HepG2 (cell line): ENCODE measurements around the gene NOL4L. TPM values are rescaled to one million over a fixed set of nuclear protein-coding genes. Genes with fewer than 3 reads are reported as not detected.

Experiments
- FOXC1 ChIP-seq: sonication (generic); formaldehyde crosslinking; IDR thresholded peaks from 2 replicates; pipeline ENCODE4 v1.8.0; 2022; ENCODE audit warnings: mild to moderate bottlenecking, missing genetic modification reagents, borderline replicate concordance
- MEIS1 ChIP-seq: sonication (generic); formaldehyde crosslinking; IDR thresholded peaks from 2 replicates; pipeline ENCODE4 v1.9.0; 2021; ENCODE audit warnings: mild to moderate bottlenecking, missing genetic modification reagents, moderate library complexity, borderline replicate concordance
- NCOA1 ChIP-seq: sonication (generic); formaldehyde crosslinking; IDR thresholded peaks from 2 replicates; pipeline ENCODE4 v1.9.0; 2021; ENCODE audit warnings: missing genetic modification reagents
- ZNF10 ChIP-seq: sonication (generic); formaldehyde crosslinking; IDR thresholded peaks from 2 replicates; pipeline ENCODE4 v1.4.0; 2020; ENCODE audit warnings: mild to moderate bottlenecking, low read depth, missing genetic modification reagents, borderline replicate concordance
- ZNF703 ChIP-seq: sonication (generic); formaldehyde crosslinking; IDR thresholded peaks from 2 replicates; pipeline ENCODE4 v1.5.1; 2020; ENCODE audit warnings: missing genetic modification reagents, mild to moderate bottlenecking, moderate library complexity, borderline replicate concordance
- ZNF781 ChIP-seq: sonication (generic); formaldehyde crosslinking; IDR thresholded peaks from 2 replicates; pipeline ENCODE4 v1.5.1; 2020; ENCODE audit warnings: borderline replicate concordance, mild to moderate bottlenecking, missing genetic modification reagents; ENCODE audit errors: not compliant biosample characterization
- polyA plus RNA-seq, 8 experiments: library from polyadenylated mRNA; depleted of rRNA in 3 of 8; stranded (reverse) in 7 of 8; unstranded in 1 of 8; fragments of >200 nt; fragmentation: Illumina TruSeq in 4 of 8; extraction: Trizol in 4 of 8; gene quantifications; 2 replicates each; pipeline versions ENCODE4 v1.2.1 to v1.2.3, GENCODE V29; 2011 to 2016; ENCODE audit warnings: low read depth in 4 of 8, missing spikeins in 1 of 8, mixed read lengths in 1 of 8; ENCODE audit not compliant: insufficient read depth in 1 of 8
- total RNA-seq, 5 experiments: library from RNA; depleted of rRNA; stranded (reverse); fragments of >200 nt; fragmentation: Illumina TruSeq; extraction: Trizol; gene quantifications; 2 replicates each; pipeline ENCODE4 v1.2.3, GENCODE V29; 2016; ENCODE audit warnings: low read depth in 1 of 5
- TF ChIP-seq, protein P1 (sequence below): sonication (generic); formaldehyde crosslinking; IDR thresholded peaks from 2 replicates; pipeline ENCODE4 v1.4.0; 2020; ENCODE audit warnings: missing genetic modification reagents
- TF ChIP-seq, protein P2 (sequence below): IDR thresholded peaks from 2 replicates; pipeline ENCODE4 v1.6.1; 2012; ENCODE audit warnings: low read depth, low read length, improper control_type of control experiment
- TF ChIP-seq, protein P3 (sequence below): sonication (generic); formaldehyde crosslinking; IDR thresholded peaks from 2 replicates; pipeline ENCODE4 v1.8.1; 2023; ENCODE audit warnings: mild to moderate bottlenecking, moderate library complexity, missing genetic modification reagents
- TF ChIP-seq, protein P4 (sequence below): sonication (generic); formaldehyde crosslinking; IDR thresholded peaks from 2 replicates; pipeline ENCODE4 v1.4.0; 2020; ENCODE audit warnings: mild to moderate bottlenecking, missing genetic modification reagents
- TF ChIP-seq, protein P5 (sequence below): sonication (generic); formaldehyde crosslinking; IDR thresholded peaks from 2 replicates; pipeline ENCODE4 v1.8.0; 2022; ENCODE audit warnings: mild to moderate bottlenecking, missing genetic modification reagents, borderline replicate concordance
- TF ChIP-seq, protein P6 (sequence below): sonication (generic); formaldehyde crosslinking; IDR thresholded peaks from 2 replicates; pipeline ENCODE4 v1.5.0; 2020; ENCODE audit warnings: missing genetic modification reagents

The NOL4L gene
- total and polyA plus RNA-seq, 2 of the 13 experiments (the other 11 are each of a cell fraction or from before 2014, with no cell fraction given): 16.6 to 35.4 TPM

DNA sequence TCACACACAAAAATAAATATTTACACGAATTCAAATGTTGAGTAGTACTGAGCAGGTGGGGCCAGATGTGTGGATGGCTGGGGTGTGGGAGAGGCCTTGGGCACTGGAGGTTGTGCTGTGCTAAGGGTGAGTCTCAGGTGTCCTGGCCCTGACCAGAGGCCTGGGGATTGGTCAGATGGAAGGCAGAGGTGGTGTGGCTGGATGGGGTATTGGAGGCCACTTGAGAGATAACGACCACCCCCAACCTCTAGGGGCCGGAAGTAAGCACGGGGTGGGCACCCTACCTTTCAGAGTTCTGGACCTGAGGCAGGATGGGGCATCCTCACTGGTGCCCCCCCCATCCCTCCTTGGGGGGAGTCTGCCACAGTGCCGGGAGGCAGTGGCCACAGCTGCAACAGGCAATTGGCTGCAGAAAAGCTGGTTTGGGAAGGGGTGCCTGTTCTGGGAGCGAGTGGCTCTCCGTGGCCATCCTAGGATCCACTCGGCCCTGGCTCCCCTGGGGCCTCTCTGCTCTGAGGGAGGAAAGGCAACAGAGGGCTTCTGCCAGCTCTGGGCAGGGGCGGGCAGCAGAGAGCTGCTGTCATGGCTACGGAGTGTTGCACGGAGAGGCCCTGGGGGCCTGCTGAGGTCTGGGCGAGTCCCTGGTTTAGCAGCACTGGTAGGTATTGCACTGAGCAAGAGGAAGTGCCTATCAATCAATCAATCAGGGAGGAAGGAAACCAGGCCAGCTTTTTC is 139.4 kb downstream of the NOL4L start (continued):
- no peak for TF ChIP-seq ZNF703 (CRISPR knock-in tag)
- TF ChIP-seq, protein P1, sequence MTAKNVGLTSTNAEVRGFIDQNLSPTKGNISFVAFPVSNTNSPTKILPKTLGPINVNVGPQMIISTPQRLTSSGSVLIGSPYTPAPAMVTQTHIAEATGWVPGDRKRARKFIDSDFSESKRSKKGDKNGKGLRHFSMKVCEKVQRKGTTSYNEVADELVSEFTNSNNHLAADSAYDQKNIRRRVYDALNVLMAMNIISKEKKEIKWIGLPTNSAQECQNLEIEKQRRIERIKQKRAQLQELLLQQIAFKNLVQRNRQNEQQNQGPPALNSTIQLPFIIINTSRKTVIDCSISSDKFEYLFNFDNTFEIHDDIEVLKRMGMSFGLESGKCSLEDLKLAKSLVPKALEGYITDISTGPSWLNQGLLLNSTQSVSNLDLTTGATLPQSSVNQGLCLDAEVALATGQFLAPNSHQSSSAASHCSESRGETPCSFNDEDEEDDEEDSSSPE (CRISPR knock-in tag): no peak
- no peak for TF ChIP-seq ZNF781
- TF ChIP-seq, protein P2, sequence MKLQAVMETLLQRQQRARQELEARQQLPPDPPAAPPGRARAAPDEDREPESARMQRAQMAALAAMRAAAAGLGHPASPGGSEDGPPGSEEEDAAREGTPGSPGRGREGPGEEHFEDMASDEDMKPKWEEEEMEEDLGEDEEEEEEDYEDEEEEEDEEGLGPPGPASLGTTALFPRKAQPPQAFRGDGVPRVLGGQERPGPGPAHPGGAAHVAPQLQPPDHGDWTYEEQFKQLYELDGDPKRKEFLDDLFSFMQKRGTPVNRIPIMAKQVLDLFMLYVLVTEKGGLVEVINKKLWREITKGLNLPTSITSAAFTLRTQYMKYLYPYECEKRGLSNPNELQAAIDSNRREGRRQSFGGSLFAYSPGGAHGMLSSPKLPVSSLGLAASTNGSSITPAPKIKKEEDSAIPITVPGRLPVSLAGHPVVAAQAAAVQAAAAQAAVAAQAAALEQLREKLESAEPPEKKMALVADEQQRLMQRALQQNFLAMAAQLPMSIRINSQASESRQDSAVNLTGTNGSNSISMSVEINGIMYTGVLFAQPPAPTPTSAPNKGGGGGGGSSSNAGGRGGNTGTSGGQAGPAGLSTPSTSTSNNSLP: no peak
- TF ChIP-seq, protein P3, sequence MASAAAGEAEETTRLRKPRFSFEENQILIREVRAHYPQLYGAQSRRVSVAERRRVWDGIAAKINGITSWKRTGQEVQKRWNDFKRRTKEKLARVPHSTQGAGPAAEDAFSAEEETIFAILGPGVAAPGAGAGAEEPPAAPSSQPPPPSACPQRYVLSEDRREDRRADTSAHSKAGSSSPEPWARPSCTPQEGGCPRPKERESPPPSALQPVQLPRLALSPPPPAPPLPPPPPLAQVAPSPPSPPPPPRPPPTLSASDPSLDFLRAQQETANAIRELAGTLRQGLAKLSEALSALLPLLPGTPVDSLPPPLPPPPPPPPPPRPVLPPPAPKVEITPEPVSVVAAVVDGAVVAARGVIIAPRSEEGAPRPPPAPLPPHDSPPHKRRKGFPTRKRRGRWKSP (CRISPR knock-in tag): no peak
- TF ChIP-seq, protein P4, sequence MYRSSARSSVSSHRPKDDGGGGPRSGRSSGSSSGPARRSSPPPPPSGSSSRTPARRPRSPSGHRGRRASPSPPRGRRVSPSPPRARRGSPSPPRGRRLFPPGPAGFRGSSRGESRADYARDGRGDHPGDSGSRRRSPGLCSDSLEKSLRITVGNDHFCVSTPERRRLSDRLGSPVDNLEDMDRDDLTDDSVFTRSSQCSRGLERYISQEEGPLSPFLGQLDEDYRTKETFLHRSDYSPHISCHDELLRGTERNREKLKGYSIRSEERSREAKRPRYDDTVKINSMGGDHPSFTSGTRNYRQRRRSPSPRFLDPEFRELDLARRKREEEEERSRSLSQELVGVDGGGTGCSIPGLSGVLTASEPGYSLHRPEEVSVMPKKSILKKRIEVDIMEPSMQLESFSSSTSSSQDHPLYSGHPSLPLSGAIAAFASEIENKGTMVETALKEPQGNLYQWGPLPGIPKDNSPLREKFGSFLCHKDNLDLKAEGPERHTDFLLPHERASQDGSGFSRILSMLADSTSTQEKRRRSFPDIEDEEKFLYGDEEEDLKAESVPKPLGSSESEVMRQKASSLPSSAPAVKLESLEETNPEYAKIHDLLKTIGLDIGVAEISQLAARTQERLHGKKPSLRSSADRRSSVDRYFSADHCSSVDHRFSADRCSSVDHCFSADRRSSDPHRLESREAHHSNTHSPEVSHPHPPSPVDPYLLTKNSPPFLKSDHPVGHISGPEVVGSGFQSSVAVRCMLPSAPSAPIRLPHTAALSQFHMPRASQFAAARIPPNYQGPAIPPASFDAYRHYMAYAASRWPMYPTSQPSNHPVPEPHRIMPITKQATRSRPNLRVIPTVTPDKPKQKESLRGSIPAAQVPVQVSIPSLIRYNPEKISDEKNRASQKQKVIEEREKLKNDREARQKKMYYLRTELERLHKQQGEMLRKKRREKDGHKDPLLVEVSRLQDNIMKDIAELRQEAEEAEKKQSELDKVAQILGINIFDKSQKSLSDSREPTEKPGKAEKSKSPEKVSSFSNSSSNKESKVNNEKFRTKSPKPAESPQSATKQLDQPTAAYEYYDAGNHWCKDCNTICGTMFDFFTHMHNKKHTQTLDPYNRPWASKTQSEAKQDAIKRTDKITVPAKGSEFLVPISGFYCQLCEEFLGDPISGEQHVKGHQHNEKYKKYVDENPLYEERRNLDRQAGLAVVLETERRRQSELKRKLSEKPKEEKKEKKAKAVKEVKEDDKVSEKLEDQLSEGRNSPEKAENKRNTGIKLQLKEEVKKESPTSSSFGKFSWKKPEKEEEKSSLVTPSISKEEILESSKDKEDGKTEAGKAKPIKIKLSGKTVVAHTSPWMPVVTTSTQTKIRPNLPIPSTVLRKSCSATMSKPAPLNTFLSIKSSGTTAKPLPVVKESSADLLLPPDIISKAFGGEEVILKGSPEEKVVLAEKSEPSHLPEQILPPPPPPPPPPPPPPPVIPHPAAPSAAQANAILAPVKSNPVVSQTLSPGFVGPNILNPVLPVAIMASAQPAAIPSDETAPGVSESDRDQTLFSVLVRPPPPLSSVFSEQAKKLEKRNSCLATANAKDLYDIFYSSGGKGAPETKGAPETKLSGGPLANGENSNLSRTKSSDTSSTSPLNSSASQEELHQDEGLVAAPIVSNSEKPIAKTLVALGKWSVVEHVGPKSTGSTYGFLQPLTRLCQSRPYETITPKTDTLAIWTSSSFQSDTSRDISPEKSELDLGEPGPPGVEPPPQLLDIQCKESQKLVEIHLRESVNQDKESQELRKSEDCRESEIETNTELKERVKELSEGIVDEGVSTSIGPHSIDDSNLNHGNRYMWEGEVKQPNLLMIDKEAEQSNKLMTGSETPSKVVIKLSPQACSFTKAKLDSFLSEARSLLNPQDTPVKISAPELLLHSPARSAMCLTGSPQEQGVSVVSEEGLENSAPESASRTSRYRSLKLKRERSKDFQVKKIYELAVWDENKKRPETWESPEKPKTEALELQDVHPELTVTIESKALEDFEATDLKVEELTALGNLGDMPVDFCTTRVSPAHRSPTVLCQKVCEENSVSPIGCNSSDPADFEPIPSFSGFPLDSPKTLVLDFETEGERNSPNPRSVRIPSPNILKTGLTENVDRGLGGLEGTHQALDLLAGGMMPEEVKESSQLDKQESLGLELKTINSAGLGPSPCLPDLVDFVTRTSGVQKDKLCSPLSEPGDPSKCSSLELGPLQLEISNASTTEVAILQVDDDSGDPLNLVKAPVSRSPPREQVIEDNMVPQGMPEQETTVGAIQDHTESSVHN: no peak
- no peak for TF ChIP-seq MEIS1 (CRISPR knock-in tag)
- TF ChIP-seq, protein P5, sequence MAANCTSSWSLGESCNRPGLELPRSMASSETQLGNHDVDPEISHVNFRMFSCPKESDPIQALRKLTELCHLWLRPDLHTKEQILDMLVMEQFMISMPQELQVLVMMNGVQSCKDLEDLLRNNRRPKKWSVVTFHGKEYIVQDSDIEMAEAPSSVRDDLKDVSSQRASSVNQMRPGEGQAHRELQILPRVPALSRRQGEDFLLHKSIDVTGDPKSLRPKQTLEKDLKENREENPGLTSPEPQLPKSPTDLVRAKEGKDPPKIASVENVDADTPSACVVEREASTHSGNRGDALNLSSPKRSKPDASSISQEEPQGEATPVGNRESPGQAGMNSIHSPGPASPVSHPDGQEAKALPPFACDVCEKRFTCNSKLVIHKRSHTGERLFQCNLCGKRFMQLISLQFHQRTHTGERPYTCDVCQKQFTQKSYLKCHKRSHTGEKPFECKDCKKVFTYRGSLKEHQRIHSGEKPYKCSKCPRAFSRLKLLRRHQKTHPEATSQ (CRISPR knock-in tag): no peak
- no peak for TF ChIP-seq FOXC1
- TF ChIP-seq, protein P6, sequence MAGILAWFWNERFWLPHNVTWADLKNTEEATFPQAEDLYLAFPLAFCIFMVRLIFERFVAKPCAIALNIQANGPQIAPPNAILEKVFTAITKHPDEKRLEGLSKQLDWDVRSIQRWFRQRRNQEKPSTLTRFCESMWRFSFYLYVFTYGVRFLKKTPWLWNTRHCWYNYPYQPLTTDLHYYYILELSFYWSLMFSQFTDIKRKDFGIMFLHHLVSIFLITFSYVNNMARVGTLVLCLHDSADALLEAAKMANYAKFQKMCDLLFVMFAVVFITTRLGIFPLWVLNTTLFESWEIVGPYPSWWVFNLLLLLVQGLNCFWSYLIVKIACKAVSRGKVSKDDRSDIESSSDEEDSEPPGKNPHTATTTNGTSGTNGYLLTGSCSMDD (CRISPR knock-in tag): no peak
- no peak for TF ChIP-seq ZNF10 (CRISPR knock-in tag)
- TF ChIP-seq NCOA1: no peak
